GM12878 (cell line): ENCODE data around the gene KDM4C. TPM values are rescaled to one million over a fixed set of nuclear protein-coding genes. Genes with fewer than 3 reads are reported as not detected.

ENCODE experiments used
- ATAC-seq: fragments of 200-7000 bp; cut with Tn5 transposase; 3 replicates; pipeline ENCODE4 v1.9.1; 2020; ENCODE audit warnings: mild to moderate bottlenecking, moderate library complexity
- BruUV-seq: library from RNA; stranded (reverse); fragments of 400-500 nt; replicated peaks from 2 replicates; lab custom pipeline; 2021; lab: Mats Ljungman, UMichigan
- CTCF ChIA-PET: fragments of 300-600 bp; sonication (Branson Sonifier 250); formaldehyde crosslinking; extraction: SDS; loops from one replicate; lab custom pipeline; 2021; ENCODE audit warnings: inconsistent platforms; lab: Yijun Ruan, JAX
- POLR2A ChIA-PET: fragments of 350-600 bp; formaldehyde crosslinking; extraction: SDS; loops from one replicate; lab custom pipeline; 2021; ENCODE audit warnings: inconsistent platforms; lab: Charles Lee
- RAD21 ChIA-PET: fragments of 300-600 bp; sonication (Branson Sonifier 250); formaldehyde crosslinking; loops from one replicate; lab custom pipeline; 2023; ENCODE audit warnings: antibody characterized with exemption; ENCODE audit not compliant: unreplicated experiment; lab: Charles Lee
- SMC1A ChIA-PET: fragments of 300-600 bp; sonication (Branson Sonifier 250); formaldehyde crosslinking; loops from one replicate; lab custom pipeline; 2023; ENCODE audit not compliant: unreplicated experiment, uncharacterized antibody; lab: Charles Lee
- DNase-seq: peaks from one replicate; pipeline ENCODE4 v3.0.0-alpha.2; 2011; ENCODE audit warnings: low read depth, low spot score
- FAIRE-seq: peaks from 3 replicates; lab custom pipeline; 2011; peaks lifted over from hg19 to GRCh38; lab: Jason Lieb, UNC
- H2AFZ ChIP-seq: 2 replicates; pipeline ENCODE4 v1.6.0; 2011; ENCODE audit warnings: low read depth, low read length, control low read depth; ENCODE audit not compliant: control insufficient read depth
- H3K27ac ChIP-seq: 2 replicates; pipeline ENCODE4 v1.5.1; 2011; ENCODE audit warnings: control low read depth; ENCODE audit not compliant: control insufficient read depth, insufficient read depth
- H3K27me3 ChIP-seq, 2 experiments: replicated peaks in 1 of 2; 2 replicates each; pipeline versions ENCODE4 v1.6.0 to v1.6.1; 2011; ENCODE audit warnings: low read length in 1 of 2; ENCODE audit not compliant: control insufficient read depth in 2 of 2, insufficient read depth in 2 of 2
- H3K36me3 ChIP-seq, 2 experiments: 2 replicates each; pipeline ENCODE4 v1.5.1; 2011; ENCODE audit warnings: low read length in 1 of 2; ENCODE audit not compliant: control insufficient read depth in 2 of 2, insufficient read depth in 2 of 2
- H3K4me1 ChIP-seq: 2 replicates; pipeline ENCODE4 v1.6.1; 2011; ENCODE audit warnings: mild to moderate bottlenecking, low read length, moderate library complexity, mixed read lengths; ENCODE audit not compliant: control insufficient read depth, insufficient read depth
- H3K4me2 ChIP-seq: 2 replicates; pipeline ENCODE4 v1.6.0; 2011; ENCODE audit warnings: control low read depth; ENCODE audit not compliant: control insufficient read depth, insufficient read depth
- H3K4me3 ChIP-seq: fragments of 200-600 bp; sonication (generic); 2 replicates; pipeline ENCODE4 v1.5.1; 2016
- H3K79me2 ChIP-seq: 2 replicates; pipeline ENCODE4 v1.6.0; 2011; ENCODE audit warnings: low read length; ENCODE audit not compliant: control insufficient read depth, insufficient read depth
- H3K9ac ChIP-seq: 2 replicates; pipeline ENCODE4 v1.8.0; 2011; ENCODE audit warnings: low read length, control low read depth, mixed read lengths; ENCODE audit not compliant: control insufficient read depth, insufficient read depth
- H3K9me3 ChIP-seq: replicated peaks from 3 replicates; pipeline ENCODE4 v1.5.1; 2011; ENCODE audit warnings: mild to moderate bottlenecking, low read length; ENCODE audit not compliant: control insufficient read depth, insufficient read depth
- H4K20me1 ChIP-seq: 2 replicates; pipeline ENCODE4 v1.6.0; 2011; ENCODE audit not compliant: control insufficient read depth, insufficient read depth
- CBFB ChIP-seq: IDR thresholded peaks from 2 replicates; pipeline ENCODE4 v1.6.1; 2016; ENCODE audit warnings: antibody characterized with exemption, low read depth
- JUNB ChIP-seq: IDR thresholded peaks from 2 replicates; pipeline ENCODE4 v1.6.1; 2016; ENCODE audit warnings: antibody characterized with exemption, mild to moderate bottlenecking
- NBN ChIP-seq: fragments of 450-650 bp; IDR thresholded peaks from 2 replicates; pipeline ENCODE4 v1.6.1; 2016
- NR2F1 ChIP-seq: fragments of 450-650 bp; conservative IDR thresholded peaks from 2 replicates; pipeline ENCODE4 v1.6.1; 2017; ENCODE audit warnings: mild to moderate bottlenecking
- RUNX3 ChIP-seq: IDR thresholded peaks from 2 replicates; pipeline ENCODE4 v1.6.1; 2012; ENCODE audit warnings: low read length, inconsistent platforms
- SREBF1 ChIP-seq: IDR thresholded peaks from 2 replicates; pipeline ENCODE4 v1.6.1; 2012; ENCODE audit warnings: mild to moderate bottlenecking, low read length
- ZNF217 ChIP-seq: fragments of 450-650 bp; IDR thresholded peaks from 2 replicates; pipeline ENCODE4 v1.6.1; 2017; ENCODE audit warnings: antibody characterized with exemption, mild to moderate bottlenecking
- WGBS: methylation state at CpG from one replicate; pipeline ENCODE4 v1.1.6; 2016; ENCODE audit warnings: low lambda C conversion rate; ENCODE audit not compliant: insufficient replicate concordance, insufficient coverage; ENCODE audit errors: missing lambda C conversion rate; 5-methylcytosine and 5-hydroxymethylcytosine counted together
- in situ Hi-C: fragments of 300-500 bp; cut with MboI; formaldehyde crosslinking; loops from 9 replicates; pipeline ENCODE4 v1.14.3; 2018; ENCODE audit warnings: mixed read lengths
- intact Hi-C: fragments of 100-400 bp; cut with micrococcal nuclease; formaldehyde crosslinking; loops from one replicate; pipeline ENCODE4 v1.14.2; 2022; ENCODE audit not compliant: unreplicated experiment
- polyA plus RNA-seq, 11 experiments: library from polyadenylated mRNA; depleted of rRNA in 4 of 11; unstranded in 6 of 11; stranded (reverse) in 5 of 11; fragments of >200 nt; fragmentation: Nextera tagmentation in 4 of 11; fragmentation: Illumina TruSeq in 1 of 11; extraction: Ambion mirVana in 4 of 11; extraction: Trizol in 1 of 11; gene quantifications; 1 replicate in 1 of 11; 2 replicates in 10 of 11; pipeline versions ENCODE4 v1.2.1 to v1.2.3, GENCODE V29; 2011 to 2016; ENCODE audit warnings: inconsistent platforms in 2 of 11, missing spikeins in 2 of 11, low read depth in 1 of 11
- total RNA-seq, 4 experiments: library from RNA; depleted of rRNA in 3 of 4; stranded (reverse); fragments of >200 nt in 3 of 4; fragmentation: Illumina TruSeq in 1 of 4; extraction: Trizol in 1 of 4; gene quantifications; 2 replicates each; pipeline versions ENCODE4 v1.2.1 to v1.2.3, GENCODE V29; 2013 to 2021
- TF ChIP-seq, protein P1 (sequence below): fragments of 450-650 bp; IDR thresholded peaks from 2 replicates; pipeline ENCODE4 v1.6.1; 2018; ENCODE audit warnings: borderline replicate concordance, mild to moderate bottlenecking; ENCODE audit not compliant: partially characterized antibody

The KDM4C gene
- total and polyA plus RNA-seq, 10 of the 15 experiments (the other 5 are each of a cell fraction or from before 2014, with no cell fraction given): 6.8 to 41.2 (median 20.1) TPM

DNA sequence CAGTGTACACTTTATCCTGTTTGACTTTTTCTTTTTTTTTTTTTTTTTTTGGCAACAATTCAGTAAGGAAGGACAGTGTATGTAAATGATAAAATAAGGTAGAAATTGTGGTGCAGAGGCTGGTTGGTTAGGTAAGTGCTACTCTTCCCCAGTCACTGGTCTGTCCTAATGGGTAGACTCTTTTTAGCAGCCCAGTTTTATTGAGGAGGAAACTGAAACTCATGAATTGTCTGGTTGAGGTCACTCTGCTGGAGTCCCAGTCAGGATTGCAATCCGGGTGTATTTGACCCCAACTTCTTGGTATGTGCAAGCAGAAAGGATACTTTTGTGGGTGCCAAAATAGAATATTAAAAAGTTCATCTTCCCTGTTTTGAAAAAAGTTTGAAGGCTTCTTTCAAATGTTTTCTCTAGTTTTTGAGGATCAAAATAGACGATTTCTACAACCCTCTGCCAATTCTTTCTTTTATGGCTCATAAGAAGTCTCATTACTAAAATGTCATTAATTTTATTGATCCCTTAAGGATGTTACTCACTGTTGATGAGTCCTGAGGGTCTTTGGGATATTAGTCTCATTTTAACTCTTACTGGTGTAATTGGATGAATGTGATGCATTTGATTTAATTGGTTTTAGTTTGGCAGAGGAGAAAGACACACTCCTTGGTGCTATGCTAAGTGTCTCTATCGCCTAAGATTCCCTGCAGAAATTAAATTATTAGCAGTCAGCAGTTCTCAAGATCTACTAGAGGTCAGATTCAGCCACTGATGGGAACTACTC, 171.9 kb downstream of the KDM4C start:
- POLR2A ChIA-PET: interaction anchor here (0.6 kb wide), 1 partner anchor 14 kb away, joined by 4 read pairs; no protein-coding TSS in a partner anchor
- TF ChIP-seq SREBF1: no peak
- TF ChIP-seq RUNX3: peak; percentile 39; the same call in 1 of the 2 replicates
- 0 out of 2 replicates have a peak, but pooled peaks have one; percentile 6 for TF ChIP-seq JUNB
- TF ChIP-seq NR2F1: 0 out of 2 replicates have a peak, but pooled peaks have one; percentile 12
- TF ChIP-seq NBN: no peak
- TF ChIP-seq CBFB: no peak
- TF ChIP-seq, protein P1, sequence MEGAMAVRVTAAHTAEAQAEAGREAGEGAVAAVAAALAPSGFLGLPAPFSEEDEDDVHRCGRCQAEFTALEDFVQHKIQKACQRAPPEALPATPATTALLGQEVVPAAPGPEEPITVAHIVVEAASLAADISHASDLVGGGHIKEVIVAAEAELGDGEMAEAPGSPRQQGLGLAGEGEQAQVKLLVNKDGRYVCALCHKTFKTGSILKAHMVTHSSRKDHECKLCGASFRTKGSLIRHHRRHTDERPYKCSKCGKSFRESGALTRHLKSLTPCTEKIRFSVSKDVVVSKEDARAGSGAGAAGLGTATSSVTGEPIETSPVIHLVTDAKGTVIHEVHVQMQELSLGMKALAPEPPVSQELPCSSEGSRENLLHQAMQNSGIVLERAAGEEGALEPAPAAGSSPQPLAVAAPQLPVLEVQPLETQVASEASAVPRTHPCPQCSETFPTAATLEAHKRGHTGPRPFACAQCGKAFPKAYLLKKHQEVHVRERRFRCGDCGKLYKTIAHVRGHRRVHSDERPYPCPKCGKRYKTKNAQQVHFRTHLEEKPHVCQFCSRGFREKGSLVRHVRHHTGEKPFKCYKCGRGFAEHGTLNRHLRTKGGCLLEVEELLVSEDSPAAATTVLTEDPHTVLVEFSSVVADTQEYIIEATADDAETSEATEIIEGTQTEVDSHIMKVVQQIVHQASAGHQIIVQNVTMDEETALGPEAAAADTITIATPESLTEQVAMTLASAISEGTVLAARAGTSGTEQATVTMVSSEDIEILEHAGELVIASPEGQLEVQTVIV: no peak
- TF ChIP-seq ZNF217: no peak
- no TSS peak for BruUV-seq
- Histone ChIP-seq H3K36me3 (peaks cover 0 to 5% of the 10 kb centered on the region in 2 experiments), H4K20me1 (no peaks in the 10 kb centered on the region; the same call in 1 of the 2 replicates), H2AFZ (no peak overlapping the region), H3K9me3 (no peaks in the 10 kb centered on the region), H3K4me2 (no peak overlapping the region), H3K27ac (no peak overlapping the region), H3K4me1 (peaks cover 10% of the 10 kb centered on the region; the same call in 1 of the 2 replicates), H3K79me2 (no peaks in the 10 kb centered on the region; the same call in 1 of the 2 replicates), H3K4me3 (no peak overlapping the region), H3K9ac (no peak overlapping the region), H3K27me3 (no peaks in the 10 kb centered on the region)
- RAD21 ChIA-PET: interaction anchor here (0.6 kb wide), 1 partner anchor 50 kb away, joined by 3 read pairs; no protein-coding TSS in a partner anchor
- WGBS: 75% methylated on average over 3 of the region's 3 CpGs
- no peak for DNase-seq
- intact Hi-C loops: no loop called here
- in situ Hi-C loops: no loop called here
- SMC1A ChIA-PET: interaction anchor here (0.6 to 1.3 kb wide), 4 partner anchors 9 to 275 kb away, joined by 3 to 4 read pairs (median 4); no protein-coding TSS in a partner anchor
- FAIRE-seq: peak; percentile 54
- ATAC-seq: peak; percentile 70
- CTCF ChIA-PET: interaction anchor here (0.6 to 1.1 kb wide), 3 partner anchors 11 to 262 kb away, joined by 3 to 4 read pairs (median 3); no protein-coding TSS in a partner anchor
